Brain pericyte (primary cell): ENCODE data around the gene CCDC8.
"Not testable (repeated sequence)": the region's sequence is repeated elsewhere in the genome, so short reads cannot be mapped to it uniquely, and the experiment has no call there.

ENCODE experiments used
- DNase-seq: peaks from one replicate; pipeline ENCODE4 v3.0.0-alpha.2; 2012; ENCODE audit warnings: low read depth, low spot score

Gene CCDC8

GRCh38 chr19:46428239-46429135 is 15.1 kb upstream of the CCDC8 start, which contains the start of gene PNMA8C:
Gene PNMA8C, minus strand, starts transcription at chr19:46428936. Its CDS starts 577 bp downstream, at chr19:46428359.
- no peak for DNase-seq

- DNase-seq, result no peak
These were observed 14.2 kb upstream of the CCDC8 start for GRCh38 chr19:46427518-46428045.

GRCh38 chr19:46426506-46427162 is 13.3 kb upstream of the CCDC8 start:
- no peak for DNase-seq

- DNase-seq, result no peak
These were observed 12.7 kb upstream of the CCDC8 start for GRCh38 chr19:46426035-46426505.

- DNase-seq, result no peak
These were observed 9.8 kb upstream of the CCDC8 start for GRCh38 chr19:46423188-46423587.

GRCh38 chr19:46422344-46422743 is 9.0 kb upstream of the CCDC8 start:
- DNase-seq, result no peak

GRCh38 chr19:46420056-46420455 is 6.7 kb upstream of the CCDC8 start:
- no peak for DNase-seq

GRCh38 chr19:46415804-46416709 is 2.7 kb upstream of the CCDC8 start:
- not testable (repeated sequence) for DNase-seq

- not testable (repeated sequence) for DNase-seq
These were observed 1.5 kb upstream of the CCDC8 start for GRCh38 chr19:46414899-46415298.

GRCh38 chr19:46412650-46413261 is 608 bp downstream of the CCDC8 start:
- DNase-seq, result no peak

GRCh38 chr19:46411925-46412649 is 1.3 kb downstream of the CCDC8 start:
- DNase-seq, result no peak

- no peak for DNase-seq
These were observed 2.1 kb downstream of the CCDC8 start for GRCh38 chr19:46411088-46411924.

- DNase-seq, result no peak
These were observed 2.9 kb downstream of the CCDC8 start for GRCh38 chr19:46410205-46411087.

GRCh38 chr19:46409191-46409590 is 4.2 kb downstream of the CCDC8 start:
- DNase-seq, result no peak

GRCh38 chr19:46408664-46409039 is 4.7 kb downstream of the CCDC8 start:
- no peak for DNase-seq

- no peak for DNase-seq
These were observed 5.3 kb downstream of the CCDC8 start for GRCh38 chr19:46407856-46408663.

- no peak for DNase-seq
These were observed 6.4 kb downstream of the CCDC8 start for GRCh38 chr19:46406976-46407375.
